AG04449 (cell line): ENCODE measurements around the gene MIB2.
A peak's percentile ranks its signal among the peaks of the same experiment; 100 is the strongest.

Experiments used
- CTCF ChIA-PET: fragments of 350-600 bp; formaldehyde crosslinking; extraction: SDS; loops from one replicate; lab custom pipeline; 2021; ENCODE audit warnings: antibody characterized with exemption; lab: Yijun Ruan, JAX
- POLR2A ChIA-PET: fragments of 400-600, 350-600 bp; formaldehyde crosslinking; extraction: SDS; loops from one replicate; lab custom pipeline; 2020; ENCODE audit warnings: antibody characterized with exemption, inconsistent platforms; lab: Yijun Ruan, JAX
- DNase-seq: peaks from one replicate; pipeline ENCODE4 v3.0.0-alpha.2; 2010; ENCODE audit warnings: low read depth, low spot score
- H3K4me3 ChIP-seq: 2 replicates; pipeline ENCODE4 v1.5.1; 2011; ENCODE audit warnings: low read depth, mild to moderate bottlenecking, control low read depth, low read length
- CTCF ChIP-seq: IDR thresholded peaks from one replicate; pipeline ENCODE4 v1.5.1; 2011; ENCODE audit warnings: mild to moderate bottlenecking, moderate library complexity, low read length, control low read depth, inconsistent platforms; ENCODE audit not compliant: insufficient read depth; ENCODE audit errors: missing control alignments

MIB2 gene

DNA sequence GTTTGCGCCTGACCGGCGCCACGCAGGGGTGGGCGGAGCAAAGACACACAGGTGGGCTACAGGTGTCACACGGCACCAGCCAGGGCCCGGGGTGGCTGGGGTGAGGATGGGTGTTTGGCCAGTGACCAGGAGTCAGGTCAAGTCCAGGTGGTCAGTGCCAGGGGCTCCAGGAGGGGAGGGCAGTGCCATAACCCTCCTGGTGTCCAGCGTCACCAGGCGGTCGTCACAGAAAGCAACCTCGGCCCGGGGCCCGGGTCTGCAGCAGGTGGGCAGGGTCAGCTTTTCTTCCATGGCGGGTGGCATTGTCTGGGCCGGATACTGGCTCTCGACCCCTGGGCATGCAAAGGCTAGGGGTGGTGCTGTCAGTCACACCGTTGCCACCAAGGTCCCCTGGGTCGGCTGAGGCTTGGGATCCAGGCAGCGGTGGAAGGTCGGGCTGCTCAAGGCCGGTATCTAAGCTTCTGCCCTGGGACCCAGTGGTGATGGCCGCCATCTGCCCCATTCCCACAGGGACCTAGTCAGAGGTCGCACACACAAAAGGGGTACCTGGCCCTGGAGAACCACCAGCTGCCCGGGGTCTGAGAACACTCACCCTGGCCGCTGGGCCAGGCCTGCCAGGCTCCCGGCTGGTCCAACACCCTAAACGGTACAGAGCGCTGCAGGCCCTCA is 17.1 kb upstream of the MIB2 start:
- CTCF ChIA-PET, result interaction anchor here (1.0 to 1.3 kb wide), 4 partner anchors 9 to 39 kb away, joined by 3 read pairs; no protein-coding TSS in a partner anchor
- no peak for DNase-seq
- POLR2A ChIA-PET, result no interaction called here
- no peak for TF ChIP-seq CTCF
- no peak overlapping the region for H3K4me3 ChIP-seq

DNA sequence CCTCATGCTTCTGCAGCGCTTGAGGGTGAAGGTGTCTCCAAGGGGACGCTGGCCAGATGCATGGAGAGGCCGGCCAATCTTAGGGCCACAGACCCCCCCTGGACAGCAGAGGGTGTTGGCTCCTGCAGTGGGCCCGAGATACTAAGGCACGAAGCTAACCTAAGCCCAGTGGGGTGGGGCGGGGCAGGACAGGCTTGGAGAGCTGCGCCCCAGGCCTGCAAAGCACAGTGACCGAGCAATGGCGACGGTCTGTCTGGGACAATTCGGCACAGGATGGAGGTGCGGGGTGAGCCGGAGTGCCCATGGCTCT is 16.6 kb upstream of the MIB2 start:
- no peak for TF ChIP-seq CTCF
- ChIA-PET POLR2A (interaction anchor here (0.6 kb wide), 1 partner anchor 42 kb away, joined by 3 read pairs; no protein-coding TSS in a partner anchor), CTCF (interaction anchor here (1.2 to 1.3 kb wide), 2 partner anchors 10 to 40 kb away, joined by 3 read pairs; no protein-coding TSS in a partner anchor)
- DNase-seq, result no peak
- no peak overlapping the region for H3K4me3 ChIP-seq

- H3K4me3 ChIP-seq, result peak overlapping the region; percentile 39
- no peak for DNase-seq
- peak; percentile 5 for TF ChIP-seq CTCF
- POLR2A ChIA-PET, result interaction anchor here (0.6 kb wide), 1 partner anchor 43 kb away, joined by 3 read pairs; no protein-coding TSS in a partner anchor
- CTCF ChIA-PET, result interaction anchor here (1.2 kb wide), 1 partner anchor 10 kb away, joined by 3 read pairs; no protein-coding TSS in a partner anchor
These were observed 16.0 kb upstream of the MIB2 start for GRCh38 chr1:1599030-1599934.

GRCh38 chr1:1599935-1600860 is 15.1 kb upstream of the MIB2 start, which contains the start of gene FNDC10:
FNDC10 (minus strand) TSS chr1:1600135; CDS start chr1:1600015, 120 bp downstream.
- CTCF ChIA-PET, result no interaction called here

More at GRCh38 chr1:1599935-1600860, 15.1 kb upstream of the MIB2 start, which contains the start of gene FNDC10:
- H3K4me3 ChIP-seq, result peak within 1 kb of the TSS; percentile 56
- POLR2A ChIA-PET, result no interaction called here
- TF ChIP-seq CTCF, result no peak
- no peak for DNase-seq
